Measurements from ENCODE around the gene CCL18. TPM values are rescaled to one million over a fixed set of nuclear protein-coding genes. Genes with fewer than 3 reads are reported as not detected.
"Not testable (repeated sequence)": the region's sequence is repeated elsewhere in the genome, so short reads cannot be mapped to it uniquely, and the experiment has no call there.

The CCL18 gene
- total and polyA plus RNA-seq, 10 of the 15 experiments (the other 5 are each of a cell fraction or from before 2014, with no cell fraction given) = 0.26 TPM; not detected in 9

- POLR2A ChIA-PET = interaction anchor here (1.3 to 1.7 kb wide), 2 partner anchors 15 to 107 kb away, joined by 3 to 7 read pairs; no protein-coding TSS in a partner anchor
- WGBS (ENCODE audit: insufficient coverage, insufficient replicate concordance, low lambda C conversion rate, missing lambda C conversion rate) = 100% methylated on average over 1 of the region's 3 CpGs
Measured at GRCh38 chr17:36087471-36087870, 23.4 kb downstream of the CCL18 start.

GRCh38 chr17:36087897-36088572 is 24.0 kb downstream of the CCL18 start:
- ChIA-PET RAD21 (ENCODE audit: unreplicated experiment) (interaction anchor here (0.8 to 7.9 kb wide), 9 partner anchors 15 to 139 kb away, joined by 3 to 83 read pairs (median 17); no protein-coding TSS in a partner anchor), POLR2A (interaction anchor here (0.9 to 2.6 kb wide), 6 partner anchors 15 to 107 kb away, joined by 3 to 14 read pairs (median 4); no protein-coding TSS in a partner anchor), CTCF (interaction anchor here (1.2 to 4.8 kb wide), 7 partner anchors 15 to 112 kb away, joined by 3 to 61 read pairs (median 13); no protein-coding TSS in a partner anchor), SMC1A (ENCODE audit: uncharacterized antibody, unreplicated experiment) (interaction anchor here (0.8 to 4.7 kb wide), 15 partner anchors 9 to 118 kb away, joined by 3 to 66 read pairs (median 11); partner anchors contain the start of genes CCL3L1, CCL3L3 and CCL4)
- intact Hi-C loops (cut with micrococcal nuclease; ENCODE audit: unreplicated experiment); FAIRE-seq; H3K4me3 ChIP-seq; BruUV-seq (replicated peaks); H3K27me3 ChIP-seq (replicated peaks in 1 of 2; ENCODE audit: control insufficient read depth in 2 of 2, insufficient read depth in 2 of 2, low read length in 1 of 2); H3K36me3 ChIP-seq (ENCODE audit: control insufficient read depth in 2 of 2, insufficient read depth in 2 of 2, low read length in 1 of 2); H3K9ac ChIP-seq (ENCODE audit: control insufficient read depth, insufficient read depth, low read length); ATAC-seq; H2AFZ ChIP-seq (ENCODE audit: control insufficient read depth, low read depth, low read length); DNase-seq (ENCODE audit: low read depth, low spot score); H4K20me1 ChIP-seq (ENCODE audit: control insufficient read depth, insufficient read depth); H3K79me2 ChIP-seq (ENCODE audit: control insufficient read depth, insufficient read depth, low read length); H3K9me3 ChIP-seq (replicated peaks; ENCODE audit: control insufficient read depth, insufficient read depth, low read length); H3K27ac ChIP-seq (ENCODE audit: control insufficient read depth, insufficient read depth); H3K4me2 ChIP-seq (ENCODE audit: control insufficient read depth, insufficient read depth): not testable (repeated sequence)
- peaks cover 47% of the 10 kb centered on the region for H3K4me1 ChIP-seq (ENCODE audit: control insufficient read depth, insufficient read depth, low read length)
- in situ Hi-C loops (cut with MboI) = loop anchor here (5.0 kb wide), 1 partner anchor 109 kb away; the partner anchor contains the start of genes CCL3L1 and CCL3L3
- 97% methylated on average over 9 of the region's 10 CpGs for WGBS (ENCODE audit: insufficient coverage, insufficient replicate concordance, low lambda C conversion rate, missing lambda C conversion rate)
- TF ChIP-seq PRDM15 (CRISPR knock-in tag; IDR thresholded peaks at IDR 0.05) (peak; percentile 78), POLR2AphosphoS5 (IDR thresholded peaks at IDR 0.05; ENCODE audit: low read length) (peak; percentile 41), ZBTB11 (CRISPR knock-in tag; IDR thresholded peaks at IDR 0.05) (peak; percentile 60), BACH1 (IDR thresholded peaks at IDR 0.05; ENCODE audit: borderline replicate concordance) (peak; percentile 92)

More at GRCh38 chr17:36087471-36087870, 23.4 kb downstream of the CCL18 start:
- H3K36me3 ChIP-seq (ENCODE audit: control insufficient read depth in 2 of 2, insufficient read depth in 2 of 2, low read length in 1 of 2); BruUV-seq (replicated peaks); H4K20me1 ChIP-seq (ENCODE audit: control insufficient read depth, insufficient read depth); FAIRE-seq; H3K27ac ChIP-seq (ENCODE audit: control insufficient read depth, insufficient read depth); H3K79me2 ChIP-seq (ENCODE audit: control insufficient read depth, insufficient read depth, low read length); H3K27me3 ChIP-seq (replicated peaks in 1 of 2; ENCODE audit: control insufficient read depth in 2 of 2, insufficient read depth in 2 of 2, low read length in 1 of 2); H3K9ac ChIP-seq (ENCODE audit: control insufficient read depth, insufficient read depth, low read length); H3K4me3 ChIP-seq; DNase-seq (ENCODE audit: low read depth, low spot score); H3K9me3 ChIP-seq (replicated peaks; ENCODE audit: control insufficient read depth, insufficient read depth, low read length); intact Hi-C loops (cut with micrococcal nuclease; ENCODE audit: unreplicated experiment); ATAC-seq; H2AFZ ChIP-seq (ENCODE audit: control insufficient read depth, low read depth, low read length); H3K4me2 ChIP-seq (ENCODE audit: control insufficient read depth, insufficient read depth): not testable (repeated sequence)
- SMC1A ChIA-PET (ENCODE audit: uncharacterized antibody, unreplicated experiment) = interaction anchor here (0.6 to 2.5 kb wide), 7 partner anchors 14 to 118 kb away, joined by 3 to 22 read pairs (median 5); no protein-coding TSS in a partner anchor
- CTCF ChIA-PET = interaction anchor here (1.1 to 2.8 kb wide), 4 partner anchors 14 to 112 kb away, joined by 3 to 27 read pairs (median 8); no protein-coding TSS in a partner anchor
- RAD21 ChIA-PET (ENCODE audit: unreplicated experiment) = interaction anchor here (1.3 to 7.9 kb wide), 3 partner anchors 12 to 60 kb away, joined by 3 to 75 read pairs (median 6); no protein-coding TSS in a partner anchor
- peak; percentile 23; the same call in 1 of the 2 replicates for TF ChIP-seq POLR2AphosphoS5 (IDR thresholded peaks at IDR 0.05; ENCODE audit: low read length)
- peak; percentile 66; the same call in 1 of the 2 replicates for TF ChIP-seq MTA3 (IDR thresholded peaks at IDR 0.05; ENCODE audit: borderline replicate concordance, low read length)
- in situ Hi-C loops (cut with MboI) = loop anchor here (5.0 kb wide), 1 partner anchor 110 kb away; the partner anchor contains the start of genes CCL3L1 and CCL3L3
- H3K4me1 ChIP-seq (ENCODE audit: control insufficient read depth, insufficient read depth, low read length) = peaks cover 49% of the 10 kb centered on the region

All from GM12878 (cell line).